ENCODE results near the gene CD300LG. TPM values are rescaled to one million over a fixed set of nuclear protein-coding genes. Genes with fewer than 3 reads are reported as not detected.

CD300LG gene
- total RNA-seq, 2 donors from 2014 or later = 0.32 TPM; not detected in 1

DNA sequence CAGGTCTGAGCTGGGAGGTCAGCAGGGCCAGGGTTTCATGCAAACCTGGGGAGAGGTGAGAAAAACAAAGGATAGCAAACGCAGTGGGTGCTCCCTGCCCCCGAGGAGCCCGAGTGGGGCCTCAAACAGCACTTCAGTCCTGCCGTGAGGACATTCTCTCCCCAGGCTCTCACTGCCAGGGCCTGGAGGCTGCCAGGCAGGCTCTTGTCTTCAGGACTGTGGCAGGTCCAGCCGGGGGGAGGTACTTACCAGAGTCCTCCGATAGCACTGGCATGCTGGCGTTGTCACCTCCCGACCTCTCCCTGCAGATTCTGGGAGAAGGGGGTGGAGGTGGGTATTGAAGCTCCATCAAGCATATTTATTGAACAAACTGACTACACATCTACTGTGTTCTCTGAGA, 15.3 kb upstream of the CD300LG start:
- intact Hi-C loops (cut with DNase I) = no loop called here
- H3K27me3 ChIP-seq = no peaks in the 10 kb centered on the region
- H3K36me3 ChIP-seq = no peaks in the 10 kb centered on the region
- no peak for DNase-seq
- no peaks in the 10 kb centered on the region for H3K9me3 ChIP-seq
- H3K4me3 ChIP-seq = no peak overlapping the region
- no peak overlapping the region for H3K9ac ChIP-seq (ENCODE audit: low read depth in 2 of 2, low read length in 2 of 2)
- no peaks in the 10 kb centered on the region for H3K4me1 ChIP-seq
- no peak overlapping the region for H3K27ac ChIP-seq
- TF ChIP-seq, protein P1, sequence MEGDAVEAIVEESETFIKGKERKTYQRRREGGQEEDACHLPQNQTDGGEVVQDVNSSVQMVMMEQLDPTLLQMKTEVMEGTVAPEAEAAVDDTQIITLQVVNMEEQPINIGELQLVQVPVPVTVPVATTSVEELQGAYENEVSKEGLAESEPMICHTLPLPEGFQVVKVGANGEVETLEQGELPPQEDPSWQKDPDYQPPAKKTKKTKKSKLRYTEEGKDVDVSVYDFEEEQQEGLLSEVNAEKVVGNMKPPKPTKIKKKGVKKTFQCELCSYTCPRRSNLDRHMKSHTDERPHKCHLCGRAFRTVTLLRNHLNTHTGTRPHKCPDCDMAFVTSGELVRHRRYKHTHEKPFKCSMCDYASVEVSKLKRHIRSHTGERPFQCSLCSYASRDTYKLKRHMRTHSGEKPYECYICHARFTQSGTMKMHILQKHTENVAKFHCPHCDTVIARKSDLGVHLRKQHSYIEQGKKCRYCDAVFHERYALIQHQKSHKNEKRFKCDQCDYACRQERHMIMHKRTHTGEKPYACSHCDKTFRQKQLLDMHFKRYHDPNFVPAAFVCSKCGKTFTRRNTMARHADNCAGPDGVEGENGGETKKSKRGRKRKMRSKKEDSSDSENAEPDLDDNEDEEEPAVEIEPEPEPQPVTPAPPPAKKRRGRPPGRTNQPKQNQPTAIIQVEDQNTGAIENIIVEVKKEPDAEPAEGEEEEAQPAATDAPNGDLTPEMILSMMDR (IDR thresholded peaks at IDR 0.05) = no peak

DNA sequence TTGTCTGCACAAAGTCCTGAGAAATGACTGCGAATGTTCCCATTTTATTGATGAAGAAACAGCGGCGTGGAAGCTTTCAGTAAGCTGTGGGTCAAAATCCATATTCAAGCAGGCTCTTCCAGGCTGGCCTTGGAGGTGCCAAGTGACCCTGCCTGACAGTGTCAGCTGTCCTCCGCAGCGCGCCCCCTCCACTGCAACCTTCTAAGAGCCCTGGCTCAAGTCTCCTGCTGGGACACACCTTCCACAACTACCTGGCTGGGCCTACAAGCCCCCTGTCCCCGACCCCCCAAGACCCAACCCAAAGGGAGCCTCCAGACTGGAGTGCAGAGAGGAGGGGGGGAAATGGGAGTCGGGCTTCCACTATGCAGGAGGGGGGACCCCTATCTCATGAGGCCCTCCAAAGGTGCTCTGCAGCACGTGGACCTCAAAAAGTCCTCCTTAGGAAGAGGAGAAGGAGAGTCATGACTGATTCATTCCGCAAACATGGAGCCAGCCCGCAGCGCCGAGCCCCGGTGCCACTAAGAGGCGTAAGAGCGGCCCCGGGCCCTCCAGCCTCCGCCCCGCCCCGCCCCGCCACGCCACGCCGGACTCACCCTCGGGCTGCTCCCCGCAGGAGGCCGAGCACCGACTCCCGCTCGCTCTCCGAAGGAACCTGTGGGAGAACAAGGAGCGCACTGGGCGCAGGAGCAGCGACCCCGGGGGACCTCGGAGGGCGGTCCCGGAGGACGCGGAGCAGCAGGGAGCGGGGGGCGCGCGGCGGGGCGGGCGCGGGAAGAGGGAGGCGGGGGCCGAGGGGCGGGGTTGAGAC, 14.6 kb upstream of the CD300LG start:
- H3K9ac ChIP-seq (ENCODE audit: low read depth in 2 of 2, low read length in 2 of 2) = peak overlapping the region; percentile 28 to 63
- intact Hi-C loops (cut with DNase I) = no loop called here

DNA sequence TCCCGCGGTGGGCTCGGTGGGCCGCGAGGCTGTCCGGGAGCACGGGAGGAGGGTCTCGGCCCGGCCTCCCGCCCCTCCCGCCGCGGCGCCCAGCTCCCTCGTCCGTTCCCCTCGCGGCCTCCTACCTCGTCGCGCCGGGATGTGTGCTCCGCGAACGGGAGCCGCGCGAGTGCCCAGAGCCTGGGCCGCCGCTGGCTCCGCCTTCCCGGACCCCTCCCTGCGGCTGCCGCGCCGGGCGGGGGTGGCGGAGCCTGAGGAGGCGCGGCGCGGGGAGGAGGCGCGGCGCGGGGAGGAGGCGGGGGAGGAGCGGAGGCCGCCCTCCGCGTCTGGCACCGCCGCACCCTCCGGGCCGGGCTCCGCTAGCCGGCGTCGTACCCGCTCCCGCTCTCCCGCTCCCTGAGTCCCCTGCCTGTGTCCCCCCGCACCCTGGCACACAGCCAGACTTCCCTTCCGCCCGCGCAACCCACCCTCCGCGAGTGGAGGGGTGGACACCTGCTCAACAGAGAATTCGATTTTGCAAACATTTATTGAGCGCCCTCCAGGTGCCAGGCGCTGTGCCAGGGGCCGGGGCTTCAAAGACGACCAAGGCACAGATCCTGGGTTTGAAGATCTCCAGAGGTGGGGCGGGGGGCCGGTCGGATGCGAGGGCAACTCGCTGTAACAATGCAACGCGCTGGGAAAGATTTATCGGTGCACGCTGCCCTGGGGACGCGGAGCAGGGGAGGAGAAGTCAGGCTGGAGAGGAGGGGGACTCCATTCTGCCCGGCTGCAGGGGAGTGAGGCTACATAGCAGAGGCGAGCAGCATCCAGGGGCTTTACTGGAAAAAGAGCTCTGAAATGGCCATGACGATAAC, 13.8 kb upstream of the CD300LG start, which contains the start of gene MPP3:
MPP3 (minus strand) TSS at position 171 of the 854 bp plus-strand sequence. CDS start 1,240 bp downstream, outside the sequence.
- Histone ChIP-seq H3K4me3 (peak within 1 kb of the TSS; percentile 72), H3K4me1 (no peaks in the 10 kb centered on the region), H3K9me3 (no peaks in the 10 kb centered on the region), H3K36me3 (no peaks in the 10 kb centered on the region), H3K27ac (peak within 1 kb of the TSS; percentile 8), H3K27me3 (no peaks in the 10 kb centered on the region), H3K9ac (ENCODE audit: low read depth in 2 of 2, low read length in 2 of 2) (peak within 1 kb of the TSS; percentile 28 to 63)
- TF ChIP-seq, protein P1 (IDR thresholded peaks at IDR 0.05) = no peak
- peak; percentile 68 for DNase-seq
- intact Hi-C loops (cut with DNase I) = no loop called here

More for the DNA sequence above, 14.6 kb upstream of the CD300LG start:
- TF ChIP-seq, protein P1 (IDR thresholded peaks at IDR 0.05) = no peak
- H3K36me3 ChIP-seq = no peaks in the 10 kb centered on the region
- no peaks in the 10 kb centered on the region for H3K27me3 ChIP-seq
- H3K4me1 ChIP-seq = no peaks in the 10 kb centered on the region
- DNase-seq = peak; percentile 55
- H3K9me3 ChIP-seq = no peaks in the 10 kb centered on the region
- peak overlapping the region; percentile 72 for H3K4me3 ChIP-seq
- peak overlapping the region; percentile 8 for H3K27ac ChIP-seq

DNA sequence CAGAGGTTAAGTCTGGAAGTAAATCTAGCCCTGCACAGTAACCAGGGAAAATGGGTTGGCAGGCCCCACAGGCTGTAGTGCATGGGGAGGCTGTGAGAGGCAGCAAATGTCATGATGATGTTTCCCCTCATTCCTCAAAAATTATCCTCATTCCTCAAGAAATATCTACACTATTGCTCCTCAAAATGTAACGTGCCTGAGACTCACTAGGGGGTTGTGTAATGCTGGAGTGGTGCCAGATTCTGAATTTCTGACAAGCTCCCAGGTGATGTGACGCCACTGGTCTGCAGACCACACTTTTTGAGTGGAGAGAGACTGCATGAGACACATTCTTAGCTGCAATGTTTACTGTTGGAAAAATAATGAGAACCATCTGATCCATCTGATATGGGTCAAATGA, 12.9 kb upstream of the CD300LG start:
- TF ChIP-seq, protein P1 (IDR thresholded peaks at IDR 0.05) = no peak
- intact Hi-C loops (cut with DNase I) = no loop called here
- no peak for DNase-seq

DNA sequence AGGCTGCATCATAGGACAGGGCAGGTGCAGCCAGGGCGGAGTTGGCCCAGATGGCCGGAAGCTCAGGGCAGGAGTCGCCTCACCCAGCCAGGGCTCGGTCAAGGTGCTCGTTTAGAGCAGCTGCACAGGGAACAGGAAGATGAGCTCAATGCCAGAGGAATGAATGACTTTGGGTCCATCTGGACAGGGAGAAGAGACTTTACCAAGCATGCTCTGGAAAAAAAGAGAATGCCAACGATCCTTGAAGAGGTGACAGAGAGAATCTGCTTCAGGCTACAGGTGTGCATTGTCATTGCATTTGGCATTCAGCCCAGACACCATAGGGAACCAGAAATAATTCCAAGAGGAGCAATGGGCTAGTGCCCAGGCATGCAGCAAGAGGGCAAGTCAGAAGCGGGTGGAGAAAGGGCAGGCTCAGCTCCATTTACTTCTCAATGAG, 7.3 kb upstream of the CD300LG start:
- intact Hi-C loops (cut with DNase I) = no loop called here

More for the DNA sequence above, 12.9 kb upstream of the CD300LG start:
- Histone ChIP-seq H3K27me3 (no peaks in the 10 kb centered on the region), H3K27ac (no peak overlapping the region), H3K9ac (ENCODE audit: low read depth in 2 of 2, low read length in 2 of 2) (no peak overlapping the region), H3K4me3 (no peak overlapping the region), H3K36me3 (no peaks in the 10 kb centered on the region), H3K9me3 (no peaks in the 10 kb centered on the region), H3K4me1 (no peaks in the 10 kb centered on the region)

More for the DNA sequence above, 7.3 kb upstream of the CD300LG start:
- no peaks in the 10 kb centered on the region for H3K36me3 ChIP-seq
- H3K27ac ChIP-seq = no peak overlapping the region
- no peaks in the 10 kb centered on the region for H3K27me3 ChIP-seq
- TF ChIP-seq, protein P1 (IDR thresholded peaks at IDR 0.05) = no peak
- peak overlapping the region in 1 of 2 donors; percentile 34 for H3K9ac ChIP-seq (ENCODE audit: low read depth in 2 of 2, low read length in 2 of 2)
- no peaks in the 10 kb centered on the region for H3K4me1 ChIP-seq
- no peak overlapping the region for H3K4me3 ChIP-seq
- H3K9me3 ChIP-seq = no peaks in the 10 kb centered on the region
- peak; percentile 85 for DNase-seq

Measured in colonic mucosa (tissue), 4 donors.